Measurements from ENCODE around the gene C16orf87. TPM values are rescaled to one million over a fixed set of nuclear protein-coding genes. Genes with fewer than 3 reads are reported as not detected.
A peak's percentile ranks its signal among the peaks of the same experiment; 100 is the strongest.

C16orf87 gene
- total RNA-seq, 1 experiment from 2014 or later: 22.5 TPM

GRCh38 chr16:46857368-46857945, 26.5 kb upstream of the C16orf87 start:
- ATAC-seq: peak; percentile 24; the same call in 1 of the 2 replicates
- Mint-ChIP-seq H3K4me3 (no peak overlapping the region), H3K4me1 (peaks cover 17% of the 10 kb centered on the region), H3K9me3 (peaks cover 3% of the 10 kb centered on the region), H3K36me3 (0 out of 2 replicates have a peak, but pooled peaks cover under 1% of the 10 kb centered on the region), H3K27ac (no peak overlapping the region), H3K27me3 (ENCODE audit: low read depth) (no peaks in the 10 kb centered on the region)
- CTCF ChIA-PET: interaction anchor here (0.6 to 2.4 kb wide), 10 partner anchors 8 to 184 kb away, joined by 3 to 17 read pairs (median 4); partner anchors contain the start of gene GPT2
- POLR2A ChIA-PET: interaction anchor here (0.5 to 0.7 kb wide), 2 partner anchors 10 to 67 kb away, joined by 3 to 4 read pairs; no protein-coding TSS in a partner anchor
- DNase-seq (ENCODE audit: low spot score): no peak
- TF ChIP-seq ATF3 (CRISPR knock-in tag; conservative IDR thresholded peaks at IDR 0.05) (no peak), SP1 (CRISPR knock-in tag; conservative IDR thresholded peaks at IDR 0.05) (no peak), MLX (CRISPR knock-in tag; IDR thresholded peaks at IDR 0.05) (no peak), MAX (CRISPR knock-in tag; IDR thresholded peaks at IDR 0.05) (no peak), RORB (CRISPR knock-in tag; IDR thresholded peaks at IDR 0.05) (no peak), MXD4 (CRISPR knock-in tag; IDR thresholded peaks at IDR 0.05; ENCODE audit: borderline replicate concordance) (no peak), TEAD4 (CRISPR knock-in tag; IDR thresholded peaks at IDR 0.05) (no peak), OVOL2 (CRISPR knock-in tag; IDR thresholded peaks at IDR 0.05; ENCODE audit: borderline replicate concordance) (no peak), ATF2 (CRISPR knock-in tag; IDR thresholded peaks at IDR 0.05; ENCODE audit: borderline replicate concordance, low read depth) (no peak), ZNF512 (CRISPR knock-in tag; IDR thresholded peaks at IDR 0.05; ENCODE audit: borderline replicate concordance) (no peak), USF2 (CRISPR knock-in tag; IDR thresholded peaks at IDR 0.05) (no peak), PRDM15 (CRISPR knock-in tag; IDR thresholded peaks at IDR 0.05) (no peak), ZSCAN18 (CRISPR knock-in tag; IDR thresholded peaks at IDR 0.05) (no peak)

- Mint-ChIP-seq H3K4me3 (no peak overlapping the region), H3K4me1 (peaks cover 24% of the 10 kb centered on the region), H3K9me3 (no peaks in the 10 kb centered on the region), H3K36me3 (no peaks in the 10 kb centered on the region), H3K27me3 (ENCODE audit: low read depth) (no peaks in the 10 kb centered on the region), H3K27ac (no peak overlapping the region)
- DNase-seq (ENCODE audit: low spot score) (no peak), ATAC-seq (no peak)
- POLR2A ChIA-PET: no interaction called here
- CTCF ChIA-PET: interaction anchor here (1.9 to 4.0 kb wide), 3 partner anchors 30 to 75 kb away, joined by 12 to 146 read pairs (median 54); partner anchors contain the start of gene GPT2
- TF ChIP-seq MYBL2 (CRISPR knock-in tag; IDR thresholded peaks at IDR 0.05) (no peak), ESRRA (CRISPR knock-in tag; IDR thresholded peaks at IDR 0.05; ENCODE audit: borderline replicate concordance) (no peak), EMX1 (CRISPR knock-in tag; IDR thresholded peaks at IDR 0.05) (no peak), FOXP4 (CRISPR knock-in tag; IDR thresholded peaks at IDR 0.05) (no peak), SOX15 (CRISPR knock-in tag; IDR thresholded peaks at IDR 0.05) (no peak), ATF2 (CRISPR knock-in tag; IDR thresholded peaks at IDR 0.05; ENCODE audit: borderline replicate concordance, low read depth) (no peak), GTF2I (CRISPR knock-in tag; conservative IDR thresholded peaks at IDR 0.05) (no peak), GRHL2 (CRISPR knock-in tag; IDR thresholded peaks at IDR 0.05; ENCODE audit: insufficient replicate concordance, severe bottlenecking) (no peak)
Measured at GRCh38 chr16:46855389-46855788, 24.4 kb upstream of the C16orf87 start.
